Anterior cingulate cortex (tissue), 58 donors: ENCODE data around the gene IGSF11.
A peak's percentile ranks its signal among the peaks of the same experiment; 100 is the strongest.
"Not testable (repeated sequence)": the region's sequence is repeated elsewhere in the genome, so short reads cannot be mapped to it uniquely, and the experiment has no call there.

Experiments used
- DNase-seq, 58 donors: peaks; one replicate each; lab custom pipeline; 2025; lab: John Stamatoyannopoulos, UW

IGSF11 gene

GRCh38 chr3:118990823-118991560 lies 43.7 kb downstream of the IGSF11 start:
- peak in 2 of 58 donors; percentile 26 to 54 for DNase-seq

- DNase-seq: no peak
Measured at GRCh38 chr3:118988198-118989130, 46.2 kb downstream of the IGSF11 start.

- peak in 55 of 58 donors; percentile 5 to 90 (median 79) for DNase-seq
Measured at GRCh38 chr3:118987477-118987876, 47.2 kb downstream of the IGSF11 start.

- DNase-seq: no peak
Measured at GRCh38 chr3:118986734-118987133, 47.9 kb downstream of the IGSF11 start.

GRCh38 chr3:118984699-118985098 lies 49.9 kb downstream of the IGSF11 start:
- no peak for DNase-seq

- no peak for DNase-seq
Measured at GRCh38 chr3:118981494-118982134, 53.0 kb downstream of the IGSF11 start.

- no peak for DNase-seq
Measured at GRCh38 chr3:118980832-118981231, 53.8 kb downstream of the IGSF11 start.

- DNase-seq: peak in 1 of 58 donors; percentile 33
Measured at GRCh38 chr3:118978393-118978758, 56.3 kb downstream of the IGSF11 start.

- DNase-seq: peak in 1 of 58 donors; percentile 12
Measured at GRCh38 chr3:118977671-118978392, 56.8 kb downstream of the IGSF11 start.

- DNase-seq: no peak
Measured at GRCh38 chr3:118977118-118977517, 57.5 kb downstream of the IGSF11 start.

GRCh38 chr3:118975476-118975875 lies 59.2 kb downstream of the IGSF11 start:
- DNase-seq: not testable (repeated sequence)

- DNase-seq: no peak
Measured at GRCh38 chr3:118974356-118975097, 60.1 kb downstream of the IGSF11 start.

GRCh38 chr3:118973050-118973449 lies 61.6 kb downstream of the IGSF11 start:
- DNase-seq: peak in 49 of 58 donors; percentile 9 to 83 (median 51)

GRCh38 chr3:118970819-118971218 lies 63.8 kb downstream of the IGSF11 start:
- DNase-seq: peak in 31 of 58 donors; percentile 8 to 72 (median 30)

- DNase-seq: no peak
Measured at GRCh38 chr3:118968640-118969039, 66.0 kb downstream of the IGSF11 start.

GRCh38 chr3:118968111-118968510 lies 66.5 kb downstream of the IGSF11 start:
- no peak for DNase-seq

GRCh38 chr3:118966700-118967099 lies 67.9 kb downstream of the IGSF11 start:
- DNase-seq: no peak

GRCh38 chr3:118963711-118964110 lies 70.9 kb downstream of the IGSF11 start:
- peak in 3 of 58 donors; percentile 20 to 34 (median 29) for DNase-seq

- no peak for DNase-seq
Measured at GRCh38 chr3:118960876-118961450, 73.7 kb downstream of the IGSF11 start.
